Measurements from ENCODE around the gene RXFP3.

The RXFP3 gene

GRCh38 chr5:33980030-33980429, 43.8 kb downstream of the RXFP3 start:
- TF ChIP-seq CTCF (IDR thresholded peaks at IDR 0.05; ENCODE audit: borderline replicate concordance, insufficient read depth, low read depth, low read length): no peak
- H3K4me3 ChIP-seq (ENCODE audit: low read depth, low read length): no peak overlapping the region

- H3K4me3 ChIP-seq (ENCODE audit: low read depth, low read length): no peak overlapping the region
- TF ChIP-seq CTCF (IDR thresholded peaks at IDR 0.05; ENCODE audit: borderline replicate concordance, insufficient read depth, low read depth, low read length): no peak
Measured at GRCh38 chr5:33981408-33982162, 45.4 kb downstream of the RXFP3 start.

- no peak overlapping the region for H3K4me3 ChIP-seq (ENCODE audit: low read depth, low read length)
- no peak for TF ChIP-seq CTCF (IDR thresholded peaks at IDR 0.05; ENCODE audit: borderline replicate concordance, insufficient read depth, low read depth, low read length)
Measured at GRCh38 chr5:33984178-33984577, 48.0 kb downstream of the RXFP3 start.

- no peak for TF ChIP-seq CTCF (IDR thresholded peaks at IDR 0.05; ENCODE audit: borderline replicate concordance, insufficient read depth, low read depth, low read length)
- H3K4me3 ChIP-seq (ENCODE audit: low read depth, low read length): no peak within 1 kb of the TSS
Measured at GRCh38 chr5:33984671-33985124, 48.5 kb downstream of the RXFP3 start, which contains the start of gene SLC45A2. Gene SLC45A2, minus strand, starts transcription at chr5:33984693. Its CDS starts 110 bp downstream, at chr5:33984583.

- no peak overlapping the region for H3K4me3 ChIP-seq (ENCODE audit: low read depth, low read length)
- no peak for TF ChIP-seq CTCF (IDR thresholded peaks at IDR 0.05; ENCODE audit: borderline replicate concordance, insufficient read depth, low read depth, low read length)
Measured at GRCh38 chr5:33985447-33985846, 49.3 kb downstream of the RXFP3 start.
